ENCODE measurements around the gene MGMT.

The MGMT gene

DNA sequence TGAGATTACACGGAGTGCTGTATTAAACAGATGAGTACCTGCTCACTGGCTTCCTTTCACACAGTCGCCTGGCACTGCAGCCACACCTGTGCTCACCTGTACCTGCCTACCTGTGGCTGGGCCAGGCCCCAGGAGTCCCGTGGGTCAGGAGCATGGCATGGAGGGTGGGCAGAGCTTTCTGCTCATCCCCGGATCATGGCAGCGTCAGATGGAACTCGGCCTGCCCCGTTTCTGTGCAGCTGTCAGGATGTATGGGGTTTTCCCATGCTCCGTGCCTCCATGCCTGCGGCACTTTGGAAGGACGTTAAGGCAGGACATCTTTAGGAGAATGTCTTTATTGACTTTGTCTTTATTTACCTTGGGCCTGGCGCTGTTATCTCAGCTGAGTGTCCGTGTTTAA lies 112.2 kb downstream of the MGMT start:
- H3K27ac ChIP-seq: no peak overlapping the region
- no peak for DNase-seq (ENCODE audit: low read depth, low spot score)

DNA sequence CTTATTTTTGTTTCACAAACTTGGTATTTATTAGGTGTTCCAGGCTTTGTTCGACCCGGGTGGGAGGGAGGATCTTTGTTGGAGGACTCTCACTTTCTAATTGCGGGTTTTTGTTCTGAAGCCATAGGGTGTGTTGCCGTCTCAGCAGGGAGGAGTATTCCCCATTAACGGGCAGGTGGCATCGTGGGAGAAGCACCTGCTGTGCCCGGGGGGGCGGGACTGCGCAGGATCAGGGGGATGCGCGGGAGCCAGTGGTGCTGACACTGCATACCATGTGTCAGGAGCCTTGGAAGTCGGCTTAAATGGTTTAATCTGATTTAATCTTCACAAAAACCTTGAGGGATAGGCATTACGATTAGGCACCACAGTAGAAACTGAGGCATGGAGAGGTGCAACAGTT lies 113.0 kb downstream of the MGMT start:
- DNase-seq (ENCODE audit: low read depth, low spot score): no peak
- H3K27ac ChIP-seq: no peak overlapping the region

- DNase-seq (ENCODE audit: low read depth, low spot score): no peak
- H3K27ac ChIP-seq: no peak overlapping the region
These were observed 113.9 kb downstream of the MGMT start for GRCh38 chr10:129580901-129581300.

GRCh38 chr10:129581827-129582411 lies 114.9 kb downstream of the MGMT start:
- no peak for DNase-seq (ENCODE audit: low read depth, low spot score)
- H3K27ac ChIP-seq: no peak overlapping the region

GRCh38 chr10:129583831-129584230 lies 116.8 kb downstream of the MGMT start:
- no peak overlapping the region for H3K27ac ChIP-seq
- DNase-seq (ENCODE audit: low read depth, low spot score): no peak

DNA sequence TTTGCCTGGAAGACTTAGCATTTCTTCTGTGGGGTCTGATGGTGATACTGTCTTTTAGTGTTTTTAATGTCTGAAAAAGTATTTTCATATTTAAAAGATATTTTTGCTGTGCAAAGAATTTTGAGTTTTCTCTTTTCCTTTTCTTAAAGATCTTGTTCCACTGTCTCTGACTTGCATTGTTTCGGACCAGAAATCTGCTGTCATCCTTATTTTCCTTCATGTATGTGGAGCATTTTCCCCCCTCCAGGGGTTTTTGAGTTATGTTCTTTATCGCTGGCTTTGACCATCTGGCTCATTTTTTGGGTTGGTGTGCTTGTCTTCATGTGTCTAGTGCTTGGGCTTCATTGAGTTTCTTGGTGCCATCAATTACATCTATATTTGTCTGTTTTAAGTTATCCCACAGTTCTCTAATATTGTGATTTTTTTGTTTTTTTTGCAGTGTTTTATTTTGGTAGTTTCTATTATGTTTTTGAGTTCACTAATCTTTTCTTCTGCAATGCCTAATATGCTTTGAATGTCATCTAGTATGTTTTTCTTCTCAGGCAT lies 119.9 kb downstream of the MGMT start:
- DNase-seq (ENCODE audit: low read depth, low spot score): no peak
- no peak overlapping the region for H3K27ac ChIP-seq

- H3K27ac ChIP-seq: no peak overlapping the region
- DNase-seq (ENCODE audit: low read depth, low spot score): no peak
These were observed 122.5 kb downstream of the MGMT start for GRCh38 chr10:129589546-129589945.

GRCh38 chr10:129593953-129594352 lies 126.9 kb downstream of the MGMT start:
- H3K27ac ChIP-seq: no peak overlapping the region
- no peak for DNase-seq (ENCODE audit: low read depth, low spot score)

- no peak overlapping the region for H3K27ac ChIP-seq
- no peak for DNase-seq (ENCODE audit: low read depth, low spot score)
These were observed 127.8 kb downstream of the MGMT start for GRCh38 chr10:129594811-129595210.

- DNase-seq (ENCODE audit: low read depth, low spot score): no peak
- no peak overlapping the region for H3K27ac ChIP-seq
These were observed 131.4 kb downstream of the MGMT start for GRCh38 chr10:129598413-129598812.

DNA sequence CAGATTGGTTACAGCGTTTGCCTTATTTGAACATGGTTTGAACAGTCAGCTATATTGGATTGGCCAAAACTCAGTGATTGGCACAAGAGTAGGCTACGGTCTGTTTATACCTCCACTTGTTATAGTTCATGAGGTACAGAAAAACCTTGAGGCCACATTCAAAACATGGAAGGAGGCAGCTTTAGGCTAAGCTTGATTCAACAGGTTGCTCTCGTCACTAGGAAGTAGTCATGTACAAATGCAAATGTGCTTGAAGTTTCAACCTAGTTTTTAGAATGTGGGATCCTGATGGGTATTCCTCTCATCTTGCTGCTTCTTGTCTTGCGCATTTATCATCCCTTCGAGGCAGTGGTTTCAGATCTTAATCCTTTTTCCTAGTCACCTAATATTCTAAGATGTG lies 132.1 kb downstream of the MGMT start:
- no peak for DNase-seq (ENCODE audit: low read depth, low spot score)
- no peak overlapping the region for H3K27ac ChIP-seq

- H3K27ac ChIP-seq: no peak overlapping the region
- DNase-seq (ENCODE audit: low read depth, low spot score): no peak
These were observed 134.7 kb downstream of the MGMT start for GRCh38 chr10:129601737-129602136.

- H3K27ac ChIP-seq: no peak overlapping the region
- DNase-seq (ENCODE audit: low read depth, low spot score): no peak
These were observed 136.0 kb downstream of the MGMT start for GRCh38 chr10:129602938-129603535.

DNA sequence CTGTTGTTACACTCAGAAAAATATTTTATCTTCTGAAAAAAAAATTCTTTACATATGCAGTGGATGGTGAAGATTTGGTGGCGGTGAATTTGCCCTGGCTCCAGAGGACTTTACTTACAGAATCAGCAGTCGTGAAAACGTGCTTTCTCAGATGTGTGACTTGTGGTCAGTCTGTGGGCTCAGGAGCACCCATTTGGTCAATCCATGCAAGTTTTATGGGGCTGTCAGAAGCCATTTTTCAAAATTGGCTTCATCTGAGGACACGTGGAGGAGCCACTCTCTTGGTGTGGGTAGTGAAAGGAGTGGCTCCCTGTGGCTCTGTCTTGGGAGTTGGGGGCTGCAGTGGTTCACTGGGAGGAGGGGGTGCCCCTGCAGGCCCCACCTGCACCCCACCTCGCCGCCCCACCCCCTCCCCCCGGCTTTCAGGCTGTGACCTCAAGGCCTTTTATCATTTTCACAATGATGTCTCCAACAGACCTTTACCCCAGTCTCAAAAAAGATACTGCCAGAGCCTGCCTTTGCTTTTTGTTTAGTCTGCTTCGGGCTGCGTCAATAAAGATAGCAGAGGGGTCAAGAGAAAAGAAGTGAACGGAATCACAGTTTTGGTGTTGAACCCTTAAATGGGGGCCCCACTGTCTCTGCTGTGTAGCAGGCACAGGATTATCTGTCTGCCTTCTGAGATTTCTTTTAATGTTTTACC lies 137.4 kb downstream of the MGMT start:
- DNase-seq (ENCODE audit: low read depth, low spot score): no peak
- H3K27ac ChIP-seq: no peak overlapping the region

GRCh38 chr10:129605266-129605985 lies 138.4 kb downstream of the MGMT start:
- no peak overlapping the region for H3K27ac ChIP-seq
- no peak for DNase-seq (ENCODE audit: low read depth, low spot score)

GRCh38 chr10:129605986-129606518 lies 139.0 kb downstream of the MGMT start:
- DNase-seq (ENCODE audit: low read depth, low spot score): no peak
- no peak overlapping the region for H3K27ac ChIP-seq

GRCh38 chr10:129607607-129608109 lies 140.6 kb downstream of the MGMT start:
- no peak for DNase-seq (ENCODE audit: low read depth, low spot score)
- H3K27ac ChIP-seq: no peak overlapping the region

DNA sequence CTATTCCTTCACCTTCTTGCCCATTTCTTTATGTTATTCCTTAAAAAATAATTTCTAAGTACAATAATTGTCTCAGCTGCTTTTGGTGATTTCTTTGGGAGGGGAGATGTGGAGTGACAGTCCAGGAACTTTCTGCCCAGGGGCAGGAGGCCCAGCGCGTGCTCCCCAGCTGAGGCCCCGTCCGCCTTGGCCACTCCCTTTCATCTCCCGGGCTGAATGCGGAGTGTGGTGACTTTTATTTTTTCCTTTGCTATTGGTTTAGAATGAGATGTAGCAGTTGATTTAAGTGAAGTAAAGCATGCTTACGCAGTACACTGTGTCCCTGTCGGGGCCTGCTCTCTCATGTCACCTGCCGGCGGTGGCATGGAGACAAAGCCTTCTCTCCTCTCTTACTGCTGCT lies 141.6 kb downstream of the MGMT start:
- H3K27ac ChIP-seq: no peak overlapping the region
- DNase-seq (ENCODE audit: low read depth, low spot score): no peak

DNA sequence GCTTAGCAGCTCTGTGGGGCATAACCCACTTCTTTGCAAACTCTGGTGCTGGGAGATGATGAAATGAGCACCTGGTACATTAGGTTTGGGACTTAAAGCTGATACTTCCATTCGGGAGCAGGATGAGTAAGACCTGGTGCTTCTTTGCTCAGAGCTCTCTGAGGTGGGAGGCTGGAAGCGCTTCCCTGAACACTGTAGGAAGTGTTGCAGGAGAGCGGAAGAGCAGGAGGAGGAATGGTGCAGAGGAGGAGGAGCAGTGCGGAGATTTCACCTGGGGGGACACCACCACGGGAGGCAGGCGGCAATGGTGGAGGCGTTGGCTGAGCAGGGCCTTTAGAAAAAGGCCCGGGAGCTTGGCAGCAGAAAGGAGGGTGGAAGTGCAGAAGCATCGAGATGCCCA lies 142.5 kb downstream of the MGMT start:
- no peak overlapping the region for H3K27ac ChIP-seq

DNA sequence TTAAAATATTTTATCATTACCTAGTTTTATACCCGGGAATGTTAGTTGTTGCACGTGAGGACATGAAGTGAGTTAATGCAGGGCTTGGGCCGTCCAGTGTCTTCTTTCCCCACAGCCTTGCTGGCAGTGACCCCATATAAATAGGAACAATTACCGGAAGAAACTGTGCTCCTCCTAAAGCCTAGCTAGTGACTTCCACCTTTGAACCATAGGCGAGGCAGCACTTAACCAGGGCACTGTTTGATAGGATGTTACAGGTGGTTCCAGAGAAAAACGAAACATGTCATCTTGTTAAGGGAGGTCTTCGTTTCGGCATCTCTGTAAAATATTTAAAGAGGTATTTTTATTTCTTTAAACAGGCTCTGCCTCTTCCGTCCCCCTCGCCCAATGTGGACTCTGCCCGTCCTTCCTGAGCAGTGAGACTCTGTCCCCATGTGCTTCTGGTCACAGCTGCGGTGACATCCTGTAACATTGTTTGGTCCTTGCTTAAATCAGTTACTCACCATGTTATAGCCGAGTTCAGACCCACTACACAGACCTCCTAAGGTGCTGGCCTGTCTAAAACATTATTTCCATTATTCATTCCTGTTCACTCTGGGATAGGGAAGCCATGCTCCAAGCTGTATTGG lies 145.6 kb downstream of the MGMT start:
- H3K27ac ChIP-seq: no peak overlapping the region
- DNase-seq (ENCODE audit: low read depth, low spot score): no peak

More for the DNA sequence above, 142.5 kb downstream of the MGMT start:
- DNase-seq (ENCODE audit: low read depth, low spot score): no peak
